Tibial nerve (tissue), 4 donors: ENCODE results near the gene LYRM9.

Experiments
- CTCF ChIP-seq, 5 experiments: fragments of 200-600 bp in 3 of 5; fragments of 450-650 bp in 2 of 5; sonication (generic) in 3 of 5; IDR thresholded peaks; one replicate each; pipeline ENCODE4 v1.5.1; 2016 to 2019; ENCODE audit warnings: antibody characterized with exemption in 5 of 5, mild to moderate bottlenecking in 3 of 5, moderate library complexity in 2 of 5
- EP300 ChIP-seq, 2 donors: sonication (generic); formaldehyde crosslinking; IDR thresholded peaks; one replicate each; pipeline ENCODE4 v1.6.1; 2017; ENCODE audit warnings: antibody characterized with exemption in 2 of 2, mild to moderate bottlenecking in 1 of 2

GRCh38 chr17:27938241-27938640 lies 45.1 kb upstream of the LYRM9 start:
- no peak for TF ChIP-seq EP300 (IDR thresholded peaks at IDR 0.05)
- TF ChIP-seq CTCF (IDR thresholded peaks at IDR 0.05), result no peak
